ENCODE measurements around the gene DOCK8.

Gene DOCK8

DNA sequence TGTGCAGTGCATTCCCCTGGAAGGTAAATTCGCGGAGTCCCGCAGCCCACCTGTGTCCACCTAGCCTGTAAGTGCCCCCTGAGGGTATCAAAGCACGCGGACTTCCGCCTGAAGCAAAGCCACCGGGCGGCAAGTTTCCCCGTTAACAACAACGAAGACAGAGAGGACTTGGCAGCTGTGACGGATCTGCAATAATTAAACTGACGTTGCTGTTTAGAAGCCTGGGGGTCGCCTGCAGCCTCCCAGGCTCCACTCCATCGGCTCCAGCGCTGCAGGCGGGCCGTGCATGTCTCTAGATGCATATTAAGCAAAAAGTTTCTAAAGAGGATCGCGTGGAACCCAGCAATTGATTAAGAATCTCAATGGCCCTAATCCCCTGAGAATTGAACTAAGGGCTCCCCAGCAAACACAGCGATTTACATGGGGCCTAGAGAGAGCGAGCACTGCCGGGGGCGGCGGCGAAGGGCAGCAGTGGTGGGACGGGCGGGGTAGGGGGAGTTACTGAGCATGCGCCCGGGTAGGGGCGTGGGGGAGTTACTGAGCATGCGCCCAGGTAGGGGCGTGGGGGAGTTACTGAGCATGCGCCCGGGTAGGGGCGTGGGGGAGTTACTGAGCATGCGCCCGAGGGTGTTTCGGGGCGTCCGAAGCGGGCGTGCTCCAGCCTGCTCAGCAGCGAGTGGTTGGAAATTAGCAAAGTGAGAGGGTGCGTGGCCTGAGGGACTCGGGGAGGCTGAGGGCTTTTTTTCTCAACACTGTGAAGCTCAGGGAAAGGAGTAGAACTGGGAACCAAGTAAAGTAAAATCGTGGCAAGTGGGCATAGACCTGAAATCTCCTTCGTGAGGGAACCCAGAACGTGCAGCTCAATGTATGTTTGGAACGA is 255.2 kb downstream of the DOCK8 start:
- DNase-seq: peak; percentile 95

- no peak for DNase-seq
These were observed 256.0 kb downstream of the DOCK8 start for GRCh38 chr9:470552-471194.

DNA sequence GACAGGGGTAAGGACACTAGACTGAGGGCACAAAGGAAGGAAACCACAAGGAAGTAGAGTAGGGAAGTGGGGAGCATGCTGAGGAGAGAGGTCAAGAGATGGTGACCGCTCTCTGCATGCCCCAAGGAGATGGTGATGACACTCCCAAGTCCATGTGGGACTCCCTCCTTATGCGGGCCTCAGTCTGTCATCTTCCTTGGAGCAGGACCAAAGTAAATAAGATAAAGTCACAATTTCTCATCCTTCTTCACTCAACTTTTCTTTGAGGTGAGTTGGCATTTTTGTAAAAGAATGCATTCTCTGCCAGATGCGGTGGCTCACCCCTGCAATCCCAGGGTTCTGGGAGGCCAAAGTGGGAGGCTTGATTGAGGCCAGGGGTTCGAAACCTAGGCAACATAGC is 256.7 kb downstream of the DOCK8 start:
- no peak for DNase-seq

GRCh38 chr9:472479-473075 is 257.9 kb downstream of the DOCK8 start:
- no peak for DNase-seq

DNA sequence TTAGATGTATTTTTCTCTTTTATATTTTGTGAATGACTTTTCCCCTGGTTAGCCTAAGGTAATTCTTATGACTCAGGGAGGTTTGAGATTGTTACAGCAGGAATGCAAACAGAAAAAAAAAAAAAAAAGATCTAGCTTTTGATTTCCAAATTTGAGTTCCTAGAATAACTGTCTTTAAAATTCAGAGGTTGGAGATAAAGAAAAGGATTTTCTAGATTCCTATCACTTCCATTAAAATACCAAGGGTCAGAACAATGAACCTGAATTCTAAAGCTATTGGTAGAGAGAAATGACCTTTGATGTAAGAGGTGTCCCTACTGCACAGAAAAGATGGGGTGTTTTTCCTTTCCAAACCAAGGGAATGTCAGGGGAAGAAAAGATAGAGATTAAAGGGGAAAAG is 262.5 kb downstream of the DOCK8 start:
- no peak for DNase-seq

DNA sequence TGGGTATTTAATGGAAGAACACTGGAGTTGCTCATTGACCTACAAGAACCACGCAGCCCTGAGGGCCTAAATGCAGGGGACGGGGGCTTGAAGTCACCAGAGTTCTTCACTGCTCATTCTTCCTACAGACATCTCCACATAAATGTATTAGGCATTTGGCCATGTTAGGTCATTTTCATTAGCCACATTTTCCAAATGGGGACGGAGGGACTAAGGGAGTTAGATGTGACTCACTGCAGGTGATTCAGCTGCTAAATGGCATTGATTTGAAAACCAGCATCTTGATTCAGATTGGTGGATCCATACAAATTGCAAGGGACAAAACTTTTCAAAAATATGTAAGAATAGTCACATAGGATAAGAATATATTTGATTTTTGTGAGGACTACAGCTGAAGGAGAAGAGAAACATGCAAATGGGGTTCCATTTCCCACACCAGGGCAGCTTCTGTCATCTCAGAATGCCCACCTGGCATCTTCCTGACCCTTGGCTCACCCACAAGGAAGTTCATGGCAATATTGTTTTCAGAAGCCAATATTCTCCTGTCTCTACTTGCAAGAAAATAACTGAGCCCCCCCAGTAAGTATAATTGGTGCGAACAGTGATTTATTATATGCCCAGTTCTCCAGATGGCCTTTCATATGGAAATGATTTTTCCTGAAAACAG is 264.8 kb downstream of the DOCK8 start:
- no peak for DNase-seq

- peak; percentile 69 for DNase-seq
These were observed 265.3 kb downstream of the DOCK8 start for GRCh38 chr9:479971-480350.

GRCh38 chr9:482739-483138 is 268.1 kb downstream of the DOCK8 start:
- no peak for DNase-seq

DNA sequence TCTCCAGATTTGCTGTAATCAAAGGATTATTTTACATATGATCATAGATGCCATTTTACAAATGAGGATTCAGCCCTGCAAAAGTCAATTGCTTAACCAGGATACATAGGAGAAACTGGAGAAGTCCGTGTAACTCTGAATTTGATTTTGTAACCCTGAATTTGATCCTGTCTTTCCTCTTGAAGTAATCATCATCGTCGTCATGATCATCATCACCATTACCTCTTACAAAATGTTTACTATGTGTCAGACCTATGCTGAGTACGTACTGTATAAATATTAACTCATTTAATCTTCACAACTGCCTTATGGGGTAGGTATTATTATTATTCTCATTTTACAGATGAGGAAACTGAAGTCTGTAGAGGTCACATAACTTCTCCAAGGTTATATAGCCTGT is 271.5 kb downstream of the DOCK8 start:
- no peak for DNase-seq

DNA sequence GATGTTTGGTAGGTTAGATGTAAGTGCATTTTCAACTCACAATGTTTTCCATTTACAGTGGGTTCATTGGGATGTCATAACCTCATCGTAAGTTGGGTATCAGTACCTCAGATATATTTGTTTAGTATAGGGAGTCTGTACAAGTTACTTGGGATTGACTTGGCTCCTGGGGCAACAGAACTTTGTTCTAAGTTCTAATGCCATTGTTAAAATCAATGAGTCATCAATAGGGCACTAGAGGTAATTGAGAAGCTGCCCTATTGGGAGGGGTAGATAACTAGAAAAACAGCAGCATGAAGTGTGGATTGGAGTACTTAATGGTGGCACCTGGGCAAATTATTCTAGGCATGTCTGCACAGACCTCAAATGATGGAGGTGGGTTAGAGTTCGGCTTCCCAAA is 272.8 kb downstream of the DOCK8 start:
- DNase-seq: no peak

GRCh38 chr9:488448-488847 is 273.8 kb downstream of the DOCK8 start:
- DNase-seq: no peak

GRCh38 chr9:489198-490197 is 274.8 kb downstream of the DOCK8 start:
- no peak for DNase-seq

DNA sequence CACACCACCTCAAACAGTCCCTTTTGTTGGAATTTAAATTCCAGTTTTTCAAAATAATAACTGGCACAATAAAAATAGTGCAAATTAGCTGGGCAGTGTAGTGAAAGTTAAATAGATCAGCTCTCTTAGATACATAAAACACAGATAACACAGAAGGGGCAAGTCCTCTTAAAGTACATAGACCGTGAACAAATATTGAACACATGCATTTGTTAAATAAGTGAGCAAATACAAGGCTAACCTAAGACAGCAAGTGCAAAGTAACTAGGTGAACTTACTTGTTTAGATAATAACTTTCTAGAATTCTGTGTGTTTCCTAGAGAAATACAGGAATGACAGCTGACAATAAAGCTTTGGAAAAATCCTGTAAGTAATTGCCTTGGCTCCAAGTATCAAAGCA is 280.1 kb downstream of the DOCK8 start:
- no peak for DNase-seq

DNA sequence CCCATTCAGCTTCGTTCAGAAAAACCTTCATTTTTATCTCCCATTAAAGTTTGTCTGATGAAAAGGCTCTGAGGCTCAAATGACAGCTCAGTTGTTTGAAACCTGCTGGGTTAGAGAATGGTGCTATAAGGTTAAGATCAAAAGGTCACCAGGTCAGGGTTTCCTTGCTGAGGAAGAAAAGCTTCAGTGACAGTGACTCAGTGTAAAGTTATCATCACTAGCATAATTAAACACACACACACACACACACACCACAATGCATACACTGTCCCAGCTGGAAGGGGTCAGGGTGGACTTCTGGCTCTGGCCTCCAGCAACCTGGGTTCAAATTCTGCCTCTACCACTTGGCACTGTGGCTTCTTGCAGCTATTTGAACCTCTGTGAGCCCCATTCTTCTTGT is 281.1 kb downstream of the DOCK8 start:
- DNase-seq: no peak

- DNase-seq: no peak
These were observed 288.7 kb downstream of the DOCK8 start for GRCh38 chr9:503326-503725.

GRCh38 chr9:503881-504852 is 289.5 kb downstream of the DOCK8 start, which contains the start of gene KANK1:
Gene KANK1, plus strand, starts transcription at chr9:504695.
- peak; percentile 84 for DNase-seq

- DNase-seq: no peak
These were observed 290.5 kb downstream of the DOCK8 start for GRCh38 chr9:504921-505740.

GRCh38 chr9:505741-506059 is 291.0 kb downstream of the DOCK8 start:
- DNase-seq: no peak

DNA sequence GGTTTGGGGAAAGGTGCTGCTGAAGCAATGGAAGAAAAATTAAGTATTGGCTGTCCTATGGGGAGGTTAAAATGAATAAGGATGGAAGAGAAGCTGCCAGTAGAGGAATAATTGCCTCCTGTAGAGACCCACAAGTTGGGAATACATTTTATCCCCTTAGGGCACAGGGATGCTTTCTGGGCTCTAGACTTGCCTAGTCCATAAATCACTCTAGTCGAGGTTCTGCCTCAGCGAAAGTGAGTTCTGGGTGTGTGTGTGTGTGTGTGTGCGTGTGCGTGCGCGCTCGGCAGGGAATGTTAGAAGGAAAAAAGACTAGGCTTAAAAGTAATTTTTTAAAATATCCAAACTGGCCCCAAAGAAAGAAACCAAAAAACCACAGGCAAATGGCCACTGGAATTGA is 291.6 kb downstream of the DOCK8 start:
- DNase-seq: no peak

GRCh38 chr9:511861-512260 is 297.2 kb downstream of the DOCK8 start:
- no peak for DNase-seq
